GM06990 (cell line): Measurements from ENCODE around the gene MRPL11.

Experiments
- DNase-seq: peaks from one replicate; pipeline ENCODE4 v3.0.0-alpha.2; 2011; ENCODE audit not compliant: insufficient read length; ENCODE audit errors: extremely low read depth
- H3K27me3 ChIP-seq: replicated peaks from 2 replicates; pipeline ENCODE4 v1.6.0; 2011; ENCODE audit warnings: low read length; ENCODE audit not compliant: control insufficient read depth, insufficient read depth
- H3K36me3 ChIP-seq: 2 replicates; pipeline ENCODE4 v1.5.1; 2011; ENCODE audit warnings: low read length; ENCODE audit not compliant: control insufficient read depth, insufficient read depth
- H3K4me3 ChIP-seq: replicated peaks from 2 replicates; pipeline ENCODE4 v1.5.1; 2011; ENCODE audit warnings: low read depth, mild to moderate bottlenecking, control low read depth, low read length
- CTCF ChIP-seq: IDR thresholded peaks from 2 replicates; pipeline ENCODE4 v1.5.1; 2011; ENCODE audit warnings: low read length, control low read depth, mild to moderate bottlenecking, inconsistent platforms; ENCODE audit not compliant: insufficient read depth, poor library complexity, severe bottlenecking

MRPL11 gene

GRCh38 chr11:66411323-66411722 is 27.3 kb downstream of the MRPL11 start:
- peaks cover 4% of the 10 kb centered on the region for H3K27me3 ChIP-seq
- no peak for DNase-seq

GRCh38 chr11:66410191-66410590 is 28.5 kb downstream of the MRPL11 start:
- Histone ChIP-seq H3K27me3 (peaks cover 1% of the 10 kb centered on the region; the same call in 1 of the 2 replicates), H3K36me3 (no peaks in the 10 kb centered on the region), H3K4me3 (no peak overlapping the region)
- no peak for DNase-seq
- no peak for TF ChIP-seq CTCF

More at GRCh38 chr11:66411323-66411722, 27.3 kb downstream of the MRPL11 start:
- TF ChIP-seq CTCF: no peak
- Histone ChIP-seq H3K4me3 (no peak overlapping the region), H3K36me3 (no peaks in the 10 kb centered on the region)

GRCh38 chr11:66409226-66409625 is 29.4 kb downstream of the MRPL11 start:
- Histone ChIP-seq H3K27me3 (peaks cover 1% of the 10 kb centered on the region; the same call in 1 of the 2 replicates), H3K4me3 (no peak overlapping the region), H3K36me3 (no peaks in the 10 kb centered on the region)
- DNase-seq: no peak
- TF ChIP-seq CTCF: no peak

- Histone ChIP-seq H3K4me3 (peak overlapping the region; percentile 31), H3K36me3 (no peaks in the 10 kb centered on the region), H3K27me3 (peaks cover 1% of the 10 kb centered on the region; the same call in 1 of the 2 replicates)
- TF ChIP-seq CTCF: peak; percentile 100
- DNase-seq: peak; percentile 88
Observed at GRCh38 chr11:66408488-66409214, 30.0 kb downstream of the MRPL11 start.

- no peak for TF ChIP-seq CTCF
- Histone ChIP-seq H3K27me3 (peaks cover 1% of the 10 kb centered on the region; the same call in 1 of the 2 replicates), H3K36me3 (no peaks in the 10 kb centered on the region), H3K4me3 (no peak overlapping the region)
- no peak for DNase-seq
Observed at GRCh38 chr11:66407651-66408050, 31.0 kb downstream of the MRPL11 start.
